GM12878 (cell line): ENCODE measurements around the gene NES. TPM values are rescaled to one million over a fixed set of nuclear protein-coding genes. Genes with fewer than 3 reads are reported as not detected.

Experiments
- BCL3 ChIP-seq: IDR thresholded peaks from 2 replicates; pipeline ENCODE4 v1.6.1; 2011; ENCODE audit warnings: borderline replicate concordance, low read depth, mild to moderate bottlenecking, moderate library complexity, low read length; ENCODE audit not compliant: insufficient read depth, poor library complexity, severe bottlenecking
- CEBPZ ChIP-seq: fragments of 150-350 bp; IDR thresholded peaks from 2 replicates; pipeline ENCODE4 v1.6.1; 2016; ENCODE audit warnings: low read depth, low read length
- CHD4 ChIP-seq: fragments of 200-600 bp; sonication (generic); IDR thresholded peaks from 2 replicates; pipeline ENCODE4 v1.6.1; 2016; ENCODE audit warnings: mild to moderate bottlenecking
- CUX1 ChIP-seq: IDR thresholded peaks from 2 replicates; pipeline ENCODE4 v1.6.1; 2012; ENCODE audit warnings: improper control_type of control experiment, low read depth, low read length; ENCODE audit not compliant: insufficient replicate concordance
- FOXK2 ChIP-seq: fragments of 450-650 bp; IDR thresholded peaks from 2 replicates; pipeline ENCODE4 v1.6.1; 2017; ENCODE audit warnings: mild to moderate bottlenecking, moderate library complexity
- IKZF1 ChIP-seq: fragments of 450-650 bp; conservative IDR thresholded peaks from 2 replicates; pipeline ENCODE4 v1.6.1; 2017; ENCODE audit warnings: antibody characterized with exemption, mild to moderate bottlenecking
- MAX ChIP-seq: IDR thresholded peaks from 2 replicates; pipeline ENCODE4 v1.6.1; 2012; ENCODE audit warnings: low read depth, low read length, improper control_type of control experiment
- SRF ChIP-seq, 2 experiments: IDR thresholded peaks; 2 replicates each; pipeline ENCODE4 v1.6.1; 2011; ENCODE audit warnings: low read depth in 2 of 2, low read length in 2 of 2, mild to moderate bottlenecking in 1 of 2, moderate library complexity in 1 of 2
- SUZ12 ChIP-seq: fragments of 200-600 bp; sonication (generic); IDR thresholded peaks from one replicate; pipeline ENCODE4 v1.6.1; 2018; ENCODE audit warnings: antibody characterized with exemption, mild to moderate bottlenecking; ENCODE audit not compliant: unreplicated experiment
- ZBTB4 ChIP-seq: fragments of 450-650 bp; formaldehyde crosslinking; IDR thresholded peaks from 2 replicates; pipeline ENCODE4 v1.4.0; 2022; ENCODE audit warnings: mild to moderate bottlenecking, moderate library complexity
- polyA plus RNA-seq, 11 experiments: library from polyadenylated mRNA; depleted of rRNA in 4 of 11; unstranded in 6 of 11; stranded (reverse) in 5 of 11; fragments of >200 nt; fragmentation: Nextera tagmentation in 4 of 11; fragmentation: Illumina TruSeq in 1 of 11; extraction: Ambion mirVana in 4 of 11; extraction: Trizol in 1 of 11; gene quantifications; 1 replicate in 1 of 11; 2 replicates in 10 of 11; pipeline versions ENCODE4 v1.2.1 to v1.2.3, GENCODE V29; 2011 to 2016; ENCODE audit warnings: inconsistent platforms in 2 of 11, missing spikeins in 2 of 11, low read depth in 1 of 11
- total RNA-seq, 4 experiments: library from RNA; depleted of rRNA in 3 of 4; stranded (reverse); fragments of >200 nt in 3 of 4; fragmentation: Illumina TruSeq in 1 of 4; extraction: Trizol in 1 of 4; gene quantifications; 2 replicates each; pipeline versions ENCODE4 v1.2.1 to v1.2.3, GENCODE V29; 2013 to 2021

Gene NES
- total and polyA plus RNA-seq, 10 of the 15 experiments (the other 5 are each of a cell fraction or from before 2014, with no cell fraction given), result under 0.01 to 0.15 (median 0.02) TPM; not detected in 4

- TF ChIP-seq CUX1, result no peak
- no peak for TF ChIP-seq SRF (IDR thresholded peaks at IDR 0.05; ENCODE audit: low read depth in 2 of 2, low read length in 2 of 2)
- TF ChIP-seq IKZF1, result no peak
- TF ChIP-seq CHD4, result no peak
- TF ChIP-seq BCL3, result no peak
- no peak for TF ChIP-seq MAX
- no peak for TF ChIP-seq SUZ12
- no peak for TF ChIP-seq ZBTB4
- TF ChIP-seq CEBPZ, result no peak
- no peak for TF ChIP-seq FOXK2
These were observed 30.4 kb upstream of the NES start (continued) for GRCh38 chr1:156707417-156708217.
